H1 (cell line): ENCODE data around the gene PKDREJ. TPM values are rescaled to one million over a fixed set of nuclear protein-coding genes. Genes with fewer than 3 reads are reported as not detected.

ENCODE experiments used
- CHD7 ChIP-seq: fragments of 300-600 bp; sonication (generic); IDR thresholded peaks from 2 replicates; pipeline ENCODE4 v1.7.1; 2012; ENCODE audit warnings: low read length, moderate library complexity, mild to moderate bottlenecking, inconsistent platforms; ENCODE audit not compliant: insufficient replicate concordance
- polyA plus RNA-seq, 7 experiments: library from polyadenylated mRNA; depleted of rRNA in 3 of 7; stranded (reverse) in 5 of 7; unstranded in 2 of 7; fragments of >200 nt in 5 of 7; fragments of 200-250 nt in 2 of 7; gene quantifications; 1 replicate in 5 of 7; 2 replicates in 1 of 7; 4 replicates in 1 of 7; pipeline versions ENCODE4 v1.2.1 to v1.2.3, GENCODE V29; 2011 to 2013; ENCODE audit warnings: missing spikeins in 2 of 7, mixed read lengths in 2 of 7
- total RNA-seq: library from RNA; stranded (reverse); fragmentation: NEBNext Ultra II Directional; extraction: Animal tissue kit (Norgen Biotek cat#: 25700); gene quantifications from 2 replicates; pipeline ENCODE4 v1.2.1, GENCODE V29; 2021

The PKDREJ gene
- total and polyA plus RNA-seq, 2 of the 8 experiments (the other 6 are each of a cell fraction or from before 2014, with no cell fraction given), result 0.02 to 0.04 TPM

GRCh38 chr22:46224044-46224897, 38.9 kb downstream of the PKDREJ start (continued):
- no peak for TF ChIP-seq CHD7
